Left forelimb (tissue), 1 donor: Measurements from ENCODE around the gene AFG1L.

Source experiments
- DNase-seq: peaks from one replicate; pipeline ENCODE4 v3.0.0-alpha.2; 2018; ENCODE audit warnings: low spot score

The AFG1L gene

GRCh38 chr6:108453601-108454185 lies 158.8 kb downstream of the AFG1L start:
- no peak for DNase-seq

GRCh38 chr6:108454356-108454755 lies 159.5 kb downstream of the AFG1L start:
- DNase-seq = no peak

DNA sequence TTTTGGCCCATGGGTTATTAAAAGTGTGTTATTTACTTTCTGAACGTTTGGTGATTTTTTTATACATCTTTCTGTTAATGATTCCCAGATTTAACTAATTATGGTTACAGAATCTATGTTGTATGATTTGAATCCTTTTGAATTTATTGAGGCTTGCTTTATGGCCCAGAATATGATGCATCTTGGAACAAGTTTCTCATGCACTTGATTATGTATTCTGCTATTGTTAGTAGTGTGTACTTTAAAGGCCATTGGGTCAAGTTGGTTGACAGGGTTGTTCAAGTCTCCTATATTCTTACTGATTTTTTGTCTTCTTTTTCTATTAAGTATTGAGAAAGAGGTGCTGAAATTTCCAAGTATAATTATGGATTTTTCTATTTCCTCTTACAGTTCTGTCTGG lies 160.8 kb downstream of the AFG1L start:
- no peak for DNase-seq

- no peak for DNase-seq
Measured at GRCh38 chr6:108463784-108464183, 168.9 kb downstream of the AFG1L start.

GRCh38 chr6:108464418-108465097 lies 169.7 kb downstream of the AFG1L start:
- DNase-seq = no peak

DNA sequence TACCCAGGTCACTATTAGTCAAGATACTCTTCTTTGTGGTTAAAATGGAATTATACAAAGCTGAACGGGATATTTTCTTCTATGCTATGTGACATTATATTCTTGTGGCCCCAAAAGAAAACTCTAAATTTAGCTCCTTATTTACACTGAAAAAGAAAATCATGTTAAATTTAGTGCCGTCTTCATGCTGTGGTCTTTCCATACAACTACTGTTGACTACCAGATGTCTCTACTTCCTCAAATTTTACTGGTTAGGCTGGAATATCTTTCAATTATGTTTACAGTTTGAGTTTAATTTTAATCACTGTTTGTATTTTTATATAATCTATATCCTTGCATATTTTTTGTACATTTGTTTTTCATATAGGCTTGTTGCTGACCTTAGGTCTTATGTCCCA lies 170.2 kb downstream of the AFG1L start:
- no peak for DNase-seq

- DNase-seq = no peak
Measured at GRCh38 chr6:108468346-108468745, 173.5 kb downstream of the AFG1L start.

- DNase-seq = no peak
Measured at GRCh38 chr6:108469316-108469715, 174.5 kb downstream of the AFG1L start.

DNA sequence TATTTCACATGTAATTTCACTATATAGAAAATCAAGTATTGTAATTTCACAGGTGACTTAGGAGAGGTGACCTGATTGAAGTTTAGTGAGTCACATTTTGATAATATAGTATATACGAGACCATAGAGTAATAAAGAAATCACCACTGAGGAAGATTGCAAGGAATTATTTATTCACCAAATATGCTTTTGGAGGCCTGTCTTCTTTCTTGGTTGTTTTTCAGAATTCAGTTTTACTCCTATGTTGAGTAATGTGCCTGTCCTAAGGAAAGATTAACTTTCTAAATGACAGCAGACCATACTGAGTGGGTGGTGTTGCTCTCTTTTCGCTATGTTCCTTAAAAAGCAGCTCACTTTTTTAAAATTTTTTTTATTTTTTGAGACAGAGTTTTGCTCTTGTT lies 178.3 kb downstream of the AFG1L start:
- DNase-seq = no peak

GRCh38 chr6:108476376-108476775 lies 181.5 kb downstream of the AFG1L start:
- DNase-seq = no peak

- DNase-seq = no peak
Measured at GRCh38 chr6:108476847-108477430, 182.1 kb downstream of the AFG1L start.

DNA sequence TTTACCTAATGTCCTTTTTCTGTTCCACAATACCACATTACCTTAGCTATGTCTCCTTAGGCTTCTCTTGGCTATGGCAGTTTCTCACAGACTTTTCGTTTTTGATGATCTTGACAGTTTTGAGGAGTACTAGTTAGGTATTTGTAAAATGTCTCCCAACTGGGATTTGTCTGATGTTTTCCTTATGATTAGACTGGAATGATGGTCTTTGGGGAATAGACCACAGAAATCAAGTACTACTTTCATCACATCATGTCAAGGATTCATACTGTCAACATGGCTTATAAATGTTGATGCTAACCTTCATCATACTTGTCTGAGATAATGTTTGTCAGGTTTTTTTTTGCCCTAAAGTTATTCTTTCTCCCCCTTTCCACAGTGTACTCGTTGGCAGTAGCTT lies 187.7 kb downstream of the AFG1L start:
- DNase-seq = no peak

DNA sequence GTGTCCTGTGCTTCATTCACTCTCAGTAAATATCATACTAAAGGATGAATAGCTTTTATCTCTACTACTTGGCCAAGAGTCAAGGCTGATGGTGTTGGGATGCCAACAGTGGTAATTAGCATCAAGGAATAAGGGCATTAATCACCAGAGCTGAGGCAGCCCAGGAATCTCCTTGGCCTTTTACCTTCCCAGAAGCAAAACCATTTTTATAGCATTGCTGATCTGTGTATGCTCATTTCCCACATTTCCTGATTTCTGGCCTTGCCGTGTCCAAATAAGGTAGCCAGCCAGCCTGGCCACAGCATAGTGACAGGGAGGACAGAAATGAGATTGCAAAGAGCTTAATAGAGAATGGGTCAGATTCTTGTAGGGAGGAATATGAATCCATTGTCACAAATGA lies 189.2 kb downstream of the AFG1L start:
- DNase-seq = no peak

- no peak for DNase-seq
Measured at GRCh38 chr6:108489699-108490098, 194.8 kb downstream of the AFG1L start.

DNA sequence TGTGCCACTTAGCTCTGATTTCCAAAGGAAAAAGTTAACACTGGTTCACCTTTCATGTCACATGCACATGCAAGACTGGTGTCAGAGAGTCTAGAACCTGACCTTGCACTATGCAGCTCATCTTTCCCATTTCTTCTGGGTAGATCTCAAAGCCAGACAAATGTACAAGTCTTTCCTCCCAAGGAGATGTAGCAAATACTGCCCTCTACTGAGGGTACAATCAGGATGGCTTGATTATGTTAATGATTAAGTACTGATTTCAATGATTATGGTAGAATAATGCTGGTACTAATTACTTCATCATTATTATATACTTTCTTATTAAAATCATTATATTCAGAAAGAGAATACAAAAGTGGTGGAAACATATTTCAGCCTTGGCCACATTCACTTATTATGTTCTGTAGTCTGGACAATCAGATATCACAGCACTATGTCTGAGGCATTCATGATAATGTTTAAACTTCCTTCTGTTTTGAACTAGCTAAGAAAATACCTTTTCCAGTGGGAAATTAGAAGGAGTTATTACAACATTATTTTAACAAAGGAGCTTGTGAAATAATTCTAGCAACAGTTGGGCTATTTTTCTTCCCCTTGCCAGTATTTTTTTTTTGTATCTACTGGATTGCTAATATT lies 197.4 kb downstream of the AFG1L start:
- no peak for DNase-seq

DNA sequence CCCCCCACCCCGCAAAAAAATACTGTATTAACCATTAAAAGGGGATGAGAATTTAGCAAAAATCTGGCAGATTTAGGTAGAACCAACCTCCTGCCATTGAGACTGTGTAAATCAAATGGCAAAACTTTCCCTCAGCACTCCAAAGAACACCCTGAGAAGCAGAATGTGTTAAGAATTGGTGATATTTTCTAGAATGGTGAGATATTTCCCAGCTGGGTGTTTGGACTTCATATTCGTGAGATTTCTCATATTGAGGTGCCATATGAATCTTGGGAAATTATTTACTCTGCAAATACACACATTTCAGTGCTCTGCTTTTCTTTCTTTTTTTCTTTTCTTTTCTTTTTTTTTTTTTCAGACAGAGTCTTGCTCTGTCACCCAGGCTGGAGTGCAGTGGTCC lies 199.6 kb downstream of the AFG1L start:
- no peak for DNase-seq

DNA sequence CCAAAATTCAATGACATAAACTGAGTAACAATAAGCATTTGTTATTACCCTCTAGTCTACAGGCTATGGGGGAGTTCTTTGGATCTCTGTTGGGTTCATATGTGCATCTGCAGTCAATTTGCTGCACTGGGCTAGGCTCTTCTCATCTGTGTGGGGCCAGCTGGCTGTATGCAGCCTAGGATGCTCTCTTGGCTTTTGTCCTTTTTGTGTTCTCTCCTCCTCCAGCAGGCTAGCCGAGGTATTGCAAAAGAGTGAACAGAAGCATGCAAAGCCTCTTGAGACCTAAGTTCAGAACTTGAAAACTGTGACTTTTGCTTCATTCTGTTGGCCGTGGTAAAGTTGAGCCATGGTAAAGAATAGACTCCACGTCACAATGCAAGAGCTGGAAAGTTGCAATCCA lies 203.0 kb downstream of the AFG1L start:
- no peak for DNase-seq

DNA sequence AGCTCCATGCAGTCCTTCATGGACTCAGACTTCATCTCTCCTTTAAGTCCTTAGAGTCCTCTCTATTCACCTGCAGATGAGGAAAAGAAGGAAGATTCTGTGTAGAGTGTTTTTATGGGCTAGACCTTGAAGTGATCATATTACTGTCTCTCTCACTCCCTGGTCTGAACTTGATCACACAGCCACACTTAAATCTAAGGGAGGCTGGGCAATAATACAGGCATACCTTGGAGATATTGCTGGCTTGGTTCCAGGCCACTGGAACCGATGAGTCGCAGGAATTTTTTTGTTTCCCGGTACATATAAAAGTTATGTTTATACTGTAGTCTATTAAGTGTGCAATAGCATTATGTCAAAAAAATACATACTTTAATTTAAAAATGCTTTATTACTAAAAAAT lies 206.7 kb downstream of the AFG1L start:
- no peak for DNase-seq

GRCh38 chr6:108502832-108503231 lies 208.0 kb downstream of the AFG1L start:
- DNase-seq = no peak

DNA sequence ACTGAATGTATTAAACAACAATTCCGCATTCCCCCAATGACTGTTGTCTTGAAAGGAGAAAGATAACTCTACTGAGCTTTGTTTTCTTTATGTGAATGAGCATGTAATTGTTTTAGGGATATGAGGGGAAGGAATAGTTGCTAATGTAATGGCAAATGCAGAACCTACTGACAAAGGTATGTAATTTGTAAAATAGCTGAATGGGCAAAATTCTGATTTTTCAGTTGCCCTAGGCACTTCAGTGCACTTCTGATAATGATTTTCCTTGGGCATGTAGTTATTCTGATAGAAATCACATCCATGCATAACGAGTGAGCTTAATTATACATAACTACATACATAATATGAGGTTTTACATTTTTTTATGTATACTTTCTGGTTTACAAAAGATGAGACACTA lies 212.5 kb downstream of the AFG1L start:
- no peak for DNase-seq

DNA sequence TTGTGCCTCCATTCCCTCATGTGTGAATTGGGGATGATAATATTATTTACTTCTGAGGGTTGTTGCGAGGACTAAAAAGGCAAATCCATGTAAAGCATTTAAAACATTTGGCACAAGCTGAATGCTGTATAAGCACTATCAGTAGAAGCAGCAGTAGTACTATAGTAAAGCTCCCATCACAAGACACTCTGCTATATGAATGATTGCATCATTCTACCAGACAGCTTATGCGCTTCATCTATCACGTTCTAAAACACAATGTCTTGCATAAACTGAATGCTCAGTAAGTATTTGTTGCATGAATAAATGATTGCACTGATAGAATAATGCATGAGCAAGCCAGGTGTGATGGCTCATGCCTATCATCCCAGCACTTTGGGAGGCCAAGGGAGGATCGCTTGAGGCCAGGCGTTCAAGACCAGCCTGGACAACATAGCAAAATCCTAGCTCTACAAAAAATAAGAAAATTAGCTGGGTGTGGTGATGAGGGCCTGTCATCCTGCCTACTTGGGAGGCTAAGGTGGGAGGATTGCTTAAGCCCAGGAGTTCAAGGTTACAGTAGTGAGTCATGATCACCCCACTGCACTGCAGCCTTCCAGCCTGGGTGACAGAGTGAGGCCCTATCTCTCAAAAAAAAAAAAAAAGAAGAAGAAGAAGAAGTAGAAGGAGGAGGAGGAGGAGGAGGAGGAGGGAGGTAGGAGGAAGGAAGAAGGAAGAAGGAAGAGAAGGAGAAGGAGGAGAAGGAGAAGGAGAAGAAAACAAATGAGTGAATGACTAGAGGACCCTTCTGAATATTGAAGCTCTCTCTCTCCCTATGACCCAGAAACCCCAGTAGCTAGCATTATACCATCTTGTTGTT lies 215.8 kb downstream of the AFG1L start:
- DNase-seq = no peak
